Measurements from ENCODE around the gene ZMYND8.
A peak's percentile ranks its signal among the peaks of the same experiment; 100 is the strongest.
"Not testable (repeated sequence)": the region's sequence is repeated elsewhere in the genome, so short reads cannot be mapped to it uniquely, and the experiment has no call there.

The ZMYND8 gene

GRCh38 chr20:47379433-47380150, 23.1 kb upstream of the ZMYND8 start:
- peak; percentile 99 for DNase-seq (ENCODE audit: low read depth)

GRCh38 chr20:47377122-47377722, 20.7 kb upstream of the ZMYND8 start:
- H3K4me3 ChIP-seq (ENCODE audit: control insufficient read depth, low read depth, low read length), result no peak overlapping the region
- DNase-seq (ENCODE audit: low read depth), result no peak
- TF ChIP-seq CTCF (conservative IDR thresholded peaks at IDR 0.05; ENCODE audit: control insufficient read depth, insufficient read depth, low read depth, low read length), result no peak

More at GRCh38 chr20:47379433-47380150, 23.1 kb upstream of the ZMYND8 start:
- no peak for TF ChIP-seq CTCF (conservative IDR thresholded peaks at IDR 0.05; ENCODE audit: control insufficient read depth, insufficient read depth, low read depth, low read length)
- H3K4me3 ChIP-seq (ENCODE audit: control insufficient read depth, low read depth, low read length), result no peak overlapping the region

- H3K4me3 ChIP-seq (ENCODE audit: control insufficient read depth, low read depth, low read length); DNase-seq (ENCODE audit: low read depth): not testable (repeated sequence)
These were observed 19.7 kb upstream of the ZMYND8 start for GRCh38 chr20:47376096-47376643.

GRCh38 chr20:47374121-47374520, 17.6 kb upstream of the ZMYND8 start:
- not testable (repeated sequence) for DNase-seq (ENCODE audit: low read depth); H3K4me3 ChIP-seq (ENCODE audit: control insufficient read depth, low read depth, low read length)

GRCh38 chr20:47373206-47373733, 16.8 kb upstream of the ZMYND8 start:
- TF ChIP-seq CTCF (conservative IDR thresholded peaks at IDR 0.05; ENCODE audit: control insufficient read depth, insufficient read depth, low read depth, low read length), result no peak
- H3K4me3 ChIP-seq (ENCODE audit: control insufficient read depth, low read depth, low read length), result no peak overlapping the region
- no peak for DNase-seq (ENCODE audit: low read depth)

- no peak for DNase-seq (ENCODE audit: low read depth)
- no peak for TF ChIP-seq CTCF (conservative IDR thresholded peaks at IDR 0.05; ENCODE audit: control insufficient read depth, insufficient read depth, low read depth, low read length)
These were observed 14.6 kb upstream of the ZMYND8 start for GRCh38 chr20:47370850-47371782.

GRCh38 chr20:47370214-47370613, 13.7 kb upstream of the ZMYND8 start:
- DNase-seq (ENCODE audit: low read depth), result no peak
- TF ChIP-seq CTCF (conservative IDR thresholded peaks at IDR 0.05; ENCODE audit: control insufficient read depth, insufficient read depth, low read depth, low read length), result no peak
- no peak overlapping the region for H3K4me3 ChIP-seq (ENCODE audit: control insufficient read depth, low read depth, low read length)

More at GRCh38 chr20:47370850-47371782, 14.6 kb upstream of the ZMYND8 start:
- no peak overlapping the region for H3K4me3 ChIP-seq (ENCODE audit: control insufficient read depth, low read depth, low read length)
